AG04450 (cell line): ENCODE measurements around the gene NEDD8. TPM values are rescaled to one million over a fixed set of nuclear protein-coding genes. Genes with fewer than 3 reads are reported as not detected.

Source experiments
- CTCF ChIA-PET: fragments of 300-600, 350-600 bp; formaldehyde crosslinking; extraction: SDS; loops from one replicate; lab custom pipeline; 2022; ENCODE audit warnings: antibody characterized with exemption, inconsistent platforms; lab: Charles Lee
- POLR2A ChIA-PET: fragments of 350-600 bp; formaldehyde crosslinking; extraction: SDS; loops from one replicate; lab custom pipeline; 2021; ENCODE audit warnings: antibody characterized with exemption, inconsistent platforms; lab: Yijun Ruan, JAX
- DNase-seq: peaks from one replicate; pipeline ENCODE4 v3.0.0-alpha.2; 2011; ENCODE audit warnings: low read depth, low spot score
- H3K27ac ChIP-seq: one replicate; pipeline ENCODE4 v1.5.1; 2012; ENCODE audit warnings: low read depth, low read length, control low read depth
- H3K27me3 ChIP-seq: one replicate; pipeline ENCODE4 v1.6.0; 2012; ENCODE audit warnings: low read length; ENCODE audit not compliant: control insufficient read depth, insufficient read depth
- H3K4me3 ChIP-seq: 2 replicates; pipeline ENCODE4 v1.5.1; 2011; ENCODE audit warnings: mild to moderate bottlenecking, low read depth, low read length, control low read depth
- H3K9me3 ChIP-seq: 2 replicates; pipeline ENCODE4 v1.5.1; 2012; ENCODE audit warnings: low read length; ENCODE audit not compliant: control insufficient read depth, insufficient read depth
- polyA plus RNA-seq: library from polyadenylated mRNA; depleted of rRNA; stranded (reverse); fragments of >200 nt; gene quantifications from 2 replicates; pipeline ENCODE4 v1.2.3, GENCODE V29; 2011
- TF ChIP-seq, protein P1 (sequence below): IDR thresholded peaks from 2 replicates; pipeline ENCODE4 v1.5.1; 2011; ENCODE audit warnings: low read depth, low read length, control low read depth, inconsistent platforms

NEDD8 gene
- polyA plus RNA-seq, 1 experiment = 363 TPM

DNA sequence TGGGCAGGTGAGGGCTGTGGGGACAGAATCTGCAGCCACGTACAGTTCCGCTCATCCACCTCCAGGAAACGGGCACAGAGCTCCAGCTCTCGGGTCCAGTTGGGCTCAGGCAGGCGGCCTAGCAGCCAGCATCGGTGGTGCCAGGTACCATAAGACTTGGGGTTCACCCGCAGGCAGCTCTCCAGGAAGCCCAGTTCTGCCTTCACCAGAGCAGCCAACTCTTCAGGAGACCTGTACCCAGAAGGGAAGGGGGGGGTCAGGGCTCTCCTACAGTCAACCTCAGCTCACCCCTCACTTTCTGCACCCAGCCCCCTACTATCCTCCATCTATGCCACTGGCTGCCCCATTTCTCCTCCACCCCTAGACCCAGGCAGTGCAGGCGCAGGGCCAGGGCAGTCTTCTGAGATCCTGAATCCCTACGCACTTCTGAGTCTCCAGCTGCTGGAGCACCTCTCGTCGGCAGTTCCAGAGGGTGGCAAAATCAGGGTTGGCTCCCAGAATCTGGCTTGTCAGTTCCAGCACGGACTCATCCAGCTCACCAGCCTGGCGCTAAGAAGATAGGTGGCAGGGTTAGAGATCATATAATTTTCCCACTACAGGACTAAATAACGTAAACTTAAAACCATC is 37.9 kb upstream of the NEDD8 start:
- CTCF ChIA-PET = interaction anchor here (0.8 to 3.0 kb wide), 5 partner anchors 18 to 95 kb away, joined by 3 to 19 read pairs (median 6); partner anchors contain the start of gene TINF2
- Histone ChIP-seq H3K27me3 (no peaks in the 10 kb centered on the region), H3K27ac (no peak overlapping the region), H3K9me3 (no peaks in the 10 kb centered on the region), H3K4me3 (no peak overlapping the region)
- POLR2A ChIA-PET = interaction anchor here (0.8 to 3.6 kb wide), 2 partner anchors 28 to 155 kb away, joined by 3 to 50 read pairs; partner anchors contain the start of genes DCAF11, NRL and TINF2
- TF ChIP-seq, protein P1, sequence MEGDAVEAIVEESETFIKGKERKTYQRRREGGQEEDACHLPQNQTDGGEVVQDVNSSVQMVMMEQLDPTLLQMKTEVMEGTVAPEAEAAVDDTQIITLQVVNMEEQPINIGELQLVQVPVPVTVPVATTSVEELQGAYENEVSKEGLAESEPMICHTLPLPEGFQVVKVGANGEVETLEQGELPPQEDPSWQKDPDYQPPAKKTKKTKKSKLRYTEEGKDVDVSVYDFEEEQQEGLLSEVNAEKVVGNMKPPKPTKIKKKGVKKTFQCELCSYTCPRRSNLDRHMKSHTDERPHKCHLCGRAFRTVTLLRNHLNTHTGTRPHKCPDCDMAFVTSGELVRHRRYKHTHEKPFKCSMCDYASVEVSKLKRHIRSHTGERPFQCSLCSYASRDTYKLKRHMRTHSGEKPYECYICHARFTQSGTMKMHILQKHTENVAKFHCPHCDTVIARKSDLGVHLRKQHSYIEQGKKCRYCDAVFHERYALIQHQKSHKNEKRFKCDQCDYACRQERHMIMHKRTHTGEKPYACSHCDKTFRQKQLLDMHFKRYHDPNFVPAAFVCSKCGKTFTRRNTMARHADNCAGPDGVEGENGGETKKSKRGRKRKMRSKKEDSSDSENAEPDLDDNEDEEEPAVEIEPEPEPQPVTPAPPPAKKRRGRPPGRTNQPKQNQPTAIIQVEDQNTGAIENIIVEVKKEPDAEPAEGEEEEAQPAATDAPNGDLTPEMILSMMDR = no peak
- no peak for DNase-seq

- TF ChIP-seq, protein P1 = no peak
- ChIA-PET POLR2A (interaction anchor here (3.6 kb wide), 1 partner anchor 27 kb away, joined by 50 read pairs; the partner anchor contains the start of gene TINF2), CTCF (interaction anchor here (0.8 to 3.0 kb wide), 5 partner anchors 17 to 179 kb away, joined by 3 to 17 read pairs (median 4); partner anchors contain the start of gene TINF2)
- Histone ChIP-seq H3K27ac (no peak overlapping the region), H3K27me3 (no peaks in the 10 kb centered on the region), H3K9me3 (no peaks in the 10 kb centered on the region), H3K4me3 (no peak overlapping the region)
- DNase-seq = no peak
These were observed 37.2 kb upstream of the NEDD8 start for GRCh38 chr14:24269368-24269767.

GRCh38 chr14:24268225-24268624 is 36.1 kb upstream of the NEDD8 start:
- Histone ChIP-seq H3K9me3 (no peaks in the 10 kb centered on the region), H3K27ac (no peak overlapping the region), H3K27me3 (no peaks in the 10 kb centered on the region), H3K4me3 (no peak overlapping the region)
- TF ChIP-seq, protein P1 = no peak
- DNase-seq = no peak
- ChIA-PET POLR2A (interaction anchor here (3.6 kb wide), 1 partner anchor 26 kb away, joined by 50 read pairs; the partner anchor contains the start of gene TINF2), CTCF (interaction anchor here (2.1 kb wide), 1 partner anchor 178 kb away, joined by 4 read pairs; no protein-coding TSS in a partner anchor)

- no peak for DNase-seq
- ChIA-PET CTCF (interaction anchor here (2.1 kb wide), 1 partner anchor 177 kb away, joined by 4 read pairs; no protein-coding TSS in a partner anchor), POLR2A (no interaction called here)
- Histone ChIP-seq H3K27me3 (no peaks in the 10 kb centered on the region), H3K27ac (no peak overlapping the region), H3K9me3 (no peaks in the 10 kb centered on the region), H3K4me3 (no peak overlapping the region)
- TF ChIP-seq, protein P1 = no peak
These were observed 35.3 kb upstream of the NEDD8 start for GRCh38 chr14:24267516-24267915.
